ENCODE results near the gene MYRFL.

Gene MYRFL

DNA sequence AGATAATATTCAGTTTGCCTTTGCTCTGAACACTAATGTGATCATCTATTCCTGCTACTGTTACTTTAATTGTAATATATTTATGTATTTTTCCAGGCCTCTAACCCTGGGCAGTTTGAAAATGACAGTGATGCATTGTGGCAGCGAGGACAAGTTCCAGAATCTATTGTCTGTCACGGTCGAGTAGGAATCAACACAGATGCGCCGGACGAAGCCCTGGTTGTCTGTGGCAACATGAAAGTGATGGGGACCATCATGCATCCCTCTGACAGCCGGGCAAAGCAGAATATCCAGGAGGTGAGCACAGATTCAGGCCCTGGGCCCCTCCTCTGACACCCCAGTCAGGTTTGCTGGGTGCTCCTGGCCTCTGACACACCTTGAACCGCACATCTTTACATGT lies 78.5 kb downstream of the MYRFL start:
- TF ChIP-seq, protein P1, sequence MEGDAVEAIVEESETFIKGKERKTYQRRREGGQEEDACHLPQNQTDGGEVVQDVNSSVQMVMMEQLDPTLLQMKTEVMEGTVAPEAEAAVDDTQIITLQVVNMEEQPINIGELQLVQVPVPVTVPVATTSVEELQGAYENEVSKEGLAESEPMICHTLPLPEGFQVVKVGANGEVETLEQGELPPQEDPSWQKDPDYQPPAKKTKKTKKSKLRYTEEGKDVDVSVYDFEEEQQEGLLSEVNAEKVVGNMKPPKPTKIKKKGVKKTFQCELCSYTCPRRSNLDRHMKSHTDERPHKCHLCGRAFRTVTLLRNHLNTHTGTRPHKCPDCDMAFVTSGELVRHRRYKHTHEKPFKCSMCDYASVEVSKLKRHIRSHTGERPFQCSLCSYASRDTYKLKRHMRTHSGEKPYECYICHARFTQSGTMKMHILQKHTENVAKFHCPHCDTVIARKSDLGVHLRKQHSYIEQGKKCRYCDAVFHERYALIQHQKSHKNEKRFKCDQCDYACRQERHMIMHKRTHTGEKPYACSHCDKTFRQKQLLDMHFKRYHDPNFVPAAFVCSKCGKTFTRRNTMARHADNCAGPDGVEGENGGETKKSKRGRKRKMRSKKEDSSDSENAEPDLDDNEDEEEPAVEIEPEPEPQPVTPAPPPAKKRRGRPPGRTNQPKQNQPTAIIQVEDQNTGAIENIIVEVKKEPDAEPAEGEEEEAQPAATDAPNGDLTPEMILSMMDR (IDR thresholded peaks at IDR 0.05; ENCODE audit: borderline replicate concordance, insufficient read depth, low read depth, low read length), result no peak
- no peak overlapping the region for H3K4me3 ChIP-seq (ENCODE audit: low read depth, low read length)

DNA sequence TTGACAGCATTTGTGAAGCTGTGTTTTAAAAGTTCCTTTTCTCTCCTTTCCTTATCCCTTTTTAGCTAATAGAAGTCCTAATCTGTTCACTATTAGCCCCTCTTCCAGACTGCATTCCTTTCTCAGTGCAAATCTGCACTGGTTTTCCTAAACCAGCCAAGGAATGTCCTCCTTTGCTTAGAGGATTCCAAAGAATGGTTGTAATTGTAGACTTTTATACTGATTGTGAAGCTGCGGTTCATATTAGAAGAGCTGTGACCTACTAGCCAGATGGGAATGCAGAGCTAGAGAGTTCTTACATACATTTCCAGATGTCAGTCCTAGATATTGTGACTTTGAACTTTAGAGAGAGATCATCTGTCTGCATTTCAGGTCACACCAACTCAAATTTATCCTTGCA lies 79.8 kb downstream of the MYRFL start:
- TF ChIP-seq, protein P1 (IDR thresholded peaks at IDR 0.05; ENCODE audit: borderline replicate concordance, insufficient read depth, low read depth, low read length), result no peak
- H3K4me3 ChIP-seq (ENCODE audit: low read depth, low read length), result no peak overlapping the region

DNA sequence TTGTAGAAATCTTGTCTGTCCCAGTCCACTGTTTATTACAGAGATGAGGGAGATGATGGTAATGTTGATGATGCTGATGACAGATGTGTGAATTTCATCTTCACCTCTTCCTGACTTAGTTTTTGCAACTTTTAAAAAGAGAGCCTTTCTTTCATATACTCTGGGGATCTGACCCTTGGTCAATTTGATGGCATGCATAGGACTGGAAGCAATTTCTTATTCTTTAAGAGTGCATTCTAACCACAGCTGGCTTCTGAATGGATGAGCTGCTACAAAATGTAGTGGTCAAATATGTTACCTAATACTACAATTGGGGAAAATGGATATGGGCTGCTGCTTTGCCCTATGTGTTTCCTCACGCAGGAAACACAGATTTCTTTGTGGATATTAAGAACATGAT lies 80.8 kb downstream of the MYRFL start:
- TF ChIP-seq, protein P1 (IDR thresholded peaks at IDR 0.05; ENCODE audit: borderline replicate concordance, insufficient read depth, low read depth, low read length), result no peak
- no peak overlapping the region for H3K4me3 ChIP-seq (ENCODE audit: low read depth, low read length)

DNA sequence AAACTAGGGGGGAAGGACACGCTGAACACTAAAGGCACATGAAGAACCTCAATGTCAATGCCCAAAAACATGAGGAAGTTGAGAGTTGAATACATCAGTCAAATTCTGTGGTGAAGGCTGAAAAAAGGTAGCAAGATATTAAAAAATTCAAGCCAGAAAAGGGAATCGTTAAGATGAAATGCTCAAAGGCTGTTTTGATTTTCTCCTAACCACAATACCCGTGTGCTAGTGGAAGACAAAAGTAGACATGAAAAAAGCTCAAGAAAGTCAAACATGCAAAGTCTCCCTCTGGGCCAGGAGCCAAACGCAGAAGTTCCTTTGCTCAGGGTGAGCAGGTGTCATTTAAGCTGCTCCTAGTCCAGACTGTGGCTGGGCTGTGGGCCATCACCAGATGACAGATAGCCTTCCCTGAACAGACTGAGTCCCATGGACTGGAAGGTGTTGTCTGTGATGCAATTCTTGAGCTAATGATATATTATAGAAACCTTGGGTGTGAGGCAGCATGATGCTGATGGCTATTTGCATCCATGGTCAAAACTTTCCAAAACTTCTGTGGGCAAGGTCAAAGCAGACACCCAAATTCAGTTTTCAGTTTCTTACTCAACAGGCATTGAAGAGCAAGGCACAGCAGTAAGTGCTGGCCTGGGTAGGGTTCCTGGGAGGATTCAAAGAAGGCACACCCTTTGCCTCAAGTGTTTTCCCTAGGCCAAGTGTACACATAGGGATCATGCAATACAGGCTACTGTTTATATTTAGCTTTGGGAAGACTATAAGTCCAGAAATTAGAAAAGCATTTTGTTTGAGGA lies 81.6 kb downstream of the MYRFL start:
- TF ChIP-seq, protein P1 (IDR thresholded peaks at IDR 0.05; ENCODE audit: borderline replicate concordance, insufficient read depth, low read depth, low read length), result no peak
- H3K4me3 ChIP-seq (ENCODE audit: low read depth, low read length), result no peak overlapping the region

DNA sequence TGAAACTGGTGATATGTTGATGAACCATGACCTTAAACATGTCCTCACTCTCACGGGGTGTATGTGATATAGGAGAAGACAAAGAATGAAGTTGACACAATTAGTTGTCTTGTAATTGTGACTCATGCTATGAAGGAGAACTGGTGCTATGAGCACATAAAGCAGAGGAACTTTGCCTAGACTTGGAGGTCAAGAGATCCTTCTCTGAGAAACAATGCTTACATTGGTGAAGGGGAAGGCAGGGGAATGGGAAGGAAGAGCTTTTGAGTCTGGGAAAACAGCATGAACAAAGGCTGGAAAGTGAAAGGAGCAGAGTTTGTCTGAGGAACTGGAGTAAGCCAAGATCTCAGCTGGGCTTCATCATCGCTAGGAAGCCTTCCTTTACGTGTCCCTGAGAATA lies 83.2 kb downstream of the MYRFL start:
- H3K4me3 ChIP-seq (ENCODE audit: low read depth, low read length), result no peak overlapping the region
- TF ChIP-seq, protein P1 (IDR thresholded peaks at IDR 0.05; ENCODE audit: borderline replicate concordance, insufficient read depth, low read depth, low read length), result no peak

DNA sequence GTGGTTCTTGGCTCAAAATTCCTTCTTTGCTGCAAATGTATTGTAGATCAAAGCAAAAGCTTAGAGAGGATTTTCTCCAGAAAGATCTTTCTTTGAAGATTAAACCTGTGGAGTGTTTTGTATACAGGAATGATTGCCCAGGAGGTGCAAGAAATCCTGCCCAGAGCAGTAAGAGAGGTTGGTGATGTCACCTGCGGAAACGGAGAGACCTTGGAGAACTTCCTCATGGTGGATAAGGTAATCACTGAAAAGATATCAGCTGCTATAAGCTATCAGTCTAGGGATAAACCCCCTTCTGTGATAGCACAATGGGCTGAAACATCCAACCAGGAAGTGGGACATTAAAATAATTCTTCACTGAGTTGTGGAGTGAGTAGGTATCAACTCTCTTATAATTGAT lies 85.7 kb downstream of the MYRFL start:
- no peak overlapping the region for H3K4me3 ChIP-seq (ENCODE audit: low read depth, low read length)
- TF ChIP-seq, protein P1 (IDR thresholded peaks at IDR 0.05; ENCODE audit: borderline replicate concordance, insufficient read depth, low read depth, low read length), result no peak

DNA sequence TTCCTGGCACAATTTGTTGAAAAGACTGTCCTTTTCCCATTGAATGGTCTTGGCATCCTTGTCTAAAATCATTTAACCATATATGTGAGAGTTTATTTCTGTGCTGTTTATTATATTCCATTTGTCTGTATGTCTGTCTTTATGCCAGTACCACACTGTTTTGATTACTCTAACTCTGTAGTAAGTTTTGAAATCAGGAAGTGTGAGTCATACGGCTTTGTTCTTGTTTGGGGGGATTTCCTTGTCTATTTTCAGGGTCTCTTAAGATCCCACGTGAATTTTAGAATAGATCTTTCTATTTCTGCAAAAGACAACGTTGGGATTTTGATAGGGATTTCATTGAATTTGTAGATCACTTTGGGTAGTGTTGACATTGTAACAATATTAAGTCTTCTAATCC lies 88.5 kb downstream of the MYRFL start:
- no peak overlapping the region for H3K4me3 ChIP-seq (ENCODE audit: low read depth, low read length)
- TF ChIP-seq, protein P1 (IDR thresholded peaks at IDR 0.05; ENCODE audit: borderline replicate concordance, insufficient read depth, low read depth, low read length), result no peak
